Ovary (tissue), 9 donors: ENCODE measurements around the gene TCHP. TPM values are rescaled to one million over a fixed set of nuclear protein-coding genes. Genes with fewer than 3 reads are reported as not detected.

Experiments used
- DNase-seq, 5 donors: peaks; one replicate each; pipeline ENCODE4 v3.0.0-alpha.2; 2019 to 2020
- H3K27ac ChIP-seq, 2 donors: fragments of 200-600 bp; one replicate each; pipeline versions ENCODE4 v1.5.1 to v1.8.0; 2019 to 2022
- H3K27me3 ChIP-seq: fragments of 200-600 bp; one replicate; pipeline ENCODE4 v1.8.0; 2022
- H3K36me3 ChIP-seq: fragments of 200-600 bp; sonication (generic); one replicate; pipeline ENCODE4 v1.5.1; 2019
- H3K4me1 ChIP-seq: one replicate; pipeline ENCODE4 v1.8.1; 2013; ENCODE audit warnings: mild to moderate bottlenecking, moderate library complexity; ENCODE audit not compliant: insufficient read depth
- H3K4me3 ChIP-seq: fragments of 200-600 bp; sonication (generic); one replicate; pipeline ENCODE4 v1.5.1; 2017
- H3K9me3 ChIP-seq, 2 donors: fragments of 200-600 bp in 1 of 2; sonication (generic) in 1 of 2; one replicate each; pipeline versions ENCODE4 v1.5.1 to v1.8.1; 2013 to 2019; ENCODE audit warnings: mild to moderate bottlenecking in 1 of 2, moderate library complexity in 1 of 2
- EP300 ChIP-seq: sonication (generic); formaldehyde crosslinking; IDR thresholded peaks from one replicate; pipeline ENCODE4 v1.6.1; 2017; ENCODE audit warnings: antibody characterized with exemption
- POLR2A ChIP-seq: fragments of 450-650 bp; IDR thresholded peaks from one replicate; pipeline ENCODE4 v1.6.1; 2017; ENCODE audit warnings: antibody characterized with exemption, mild to moderate bottlenecking, moderate library complexity
- WGBS, 3 donors: extraction: QIAGEN DNeasy Blood & Tissue Kit in 1 of 3; methylation state at CpG; one replicate each; pipeline versions ENCODE4 v1.1.5 to v1.1.7; 2013 to 2017; 5-methylcytosine and 5-hydroxymethylcytosine counted together
- intact Hi-C, 4 donors: fragments of 100-400 bp; cut with DNase I; formaldehyde crosslinking; loops; one replicate each; pipeline versions ENCODE4 v1.11.0 to v1.15.1; 2022 to 2023
- polyA plus RNA-seq, 2 donors: library from polyadenylated mRNA; stranded (reverse); fragments of 200-250 nt in 1 of 2; fragments of 350-450 nt in 1 of 2; fragmentation: Illumina TruSeq in 1 of 2; extraction: RNeasy Lipid Tissue Mini Kit (QIAGEN cat#74804) in 1 of 2; gene quantifications; one replicate each; pipeline ENCODE4 v1.2.3, GENCODE V29; 2013 to 2014
- total RNA-seq, 7 donors: library from RNA; depleted of rRNA in 2 of 7; stranded (reverse); fragments of >200 nt in 2 of 7; fragmentation: NEBNext Ultra II Directional in 3 of 7; extraction: Animal tissue kit (Norgen Biotek cat#: 25700) in 3 of 7; gene quantifications; one replicate each; pipeline versions ENCODE4 v1.1.0 to v1.2.4, GENCODE V29; 2016 to 2023
- TF ChIP-seq, protein P1 (sequence below), 3 donors: fragments of 450-650 bp in 2 of 3; fragments of 200-600 bp in 1 of 3; IDR thresholded peaks; one replicate each; pipeline versions ENCODE4 v1.5.1 to v1.8.0; 2016 to 2022; ENCODE audit warnings: antibody characterized with exemption in 3 of 3, mild to moderate bottlenecking in 1 of 3
- donor health status: DM: no; HTN: no; CAD: no; lungs with moderate emphysema.
- donor health status: DM: no; HTN: no; CAD: no.
- donor health status: Bipolar disorder and iron deficiency.
- donor health status: DM: yes; HTN: yes; CAD: no.
- donor health status: DM: no; HTN: no; CAD: no.
- donor health status: DM: yes; HTN: yes; CAD: no.

Gene TCHP
- total and polyA plus RNA-seq, 9 donors, result 11.2 to 21.6 (median 18.8) TPM

GRCh38 chr12:109915171-109916040, 15.3 kb downstream of the TCHP start:
- DNase-seq, result no peak
- Histone ChIP-seq H3K4me1 (no peaks in the 10 kb centered on the region), H3K4me3 (no peak overlapping the region), H3K27ac (no peak overlapping the region), H3K36me3 (no peaks in the 10 kb centered on the region), H3K27me3 (no peaks in the 10 kb centered on the region), H3K9me3 (no peaks in the 10 kb centered on the region)
- TF ChIP-seq POLR2A (no peak), EP300 (no peak)
- TF ChIP-seq, protein P1, sequence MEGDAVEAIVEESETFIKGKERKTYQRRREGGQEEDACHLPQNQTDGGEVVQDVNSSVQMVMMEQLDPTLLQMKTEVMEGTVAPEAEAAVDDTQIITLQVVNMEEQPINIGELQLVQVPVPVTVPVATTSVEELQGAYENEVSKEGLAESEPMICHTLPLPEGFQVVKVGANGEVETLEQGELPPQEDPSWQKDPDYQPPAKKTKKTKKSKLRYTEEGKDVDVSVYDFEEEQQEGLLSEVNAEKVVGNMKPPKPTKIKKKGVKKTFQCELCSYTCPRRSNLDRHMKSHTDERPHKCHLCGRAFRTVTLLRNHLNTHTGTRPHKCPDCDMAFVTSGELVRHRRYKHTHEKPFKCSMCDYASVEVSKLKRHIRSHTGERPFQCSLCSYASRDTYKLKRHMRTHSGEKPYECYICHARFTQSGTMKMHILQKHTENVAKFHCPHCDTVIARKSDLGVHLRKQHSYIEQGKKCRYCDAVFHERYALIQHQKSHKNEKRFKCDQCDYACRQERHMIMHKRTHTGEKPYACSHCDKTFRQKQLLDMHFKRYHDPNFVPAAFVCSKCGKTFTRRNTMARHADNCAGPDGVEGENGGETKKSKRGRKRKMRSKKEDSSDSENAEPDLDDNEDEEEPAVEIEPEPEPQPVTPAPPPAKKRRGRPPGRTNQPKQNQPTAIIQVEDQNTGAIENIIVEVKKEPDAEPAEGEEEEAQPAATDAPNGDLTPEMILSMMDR (IDR thresholded peaks at IDR 0.05), result no peak
- intact Hi-C loops, result no loop called here
- WGBS, 3 donors, result 76 to 81% (median 77%) methylated on average over 26 of the region's 26 CpGs

GRCh38 chr12:109916045-109916444, 16.0 kb downstream of the TCHP start:
- Histone ChIP-seq H3K4me1 (no peaks in the 10 kb centered on the region), H3K27me3 (no peaks in the 10 kb centered on the region), H3K36me3 (no peaks in the 10 kb centered on the region), H3K27ac (no peak overlapping the region), H3K4me3 (no peak overlapping the region), H3K9me3 (no peaks in the 10 kb centered on the region)
- WGBS, 3 donors, result 82 to 85% (median 84%) methylated on average over 4 of the region's 4 CpGs
- TF ChIP-seq EP300 (no peak), POLR2A (no peak)
- TF ChIP-seq, protein P1 (IDR thresholded peaks at IDR 0.05), result no peak
- DNase-seq, result no peak
- intact Hi-C loops, result no loop called here

GRCh38 chr12:109919456-109919855, 19.4 kb downstream of the TCHP start:
- TF ChIP-seq POLR2A, result no peak
- TF ChIP-seq, protein P1 (IDR thresholded peaks at IDR 0.05), result no peak
- TF ChIP-seq EP300, result no peak
- Histone ChIP-seq H3K4me3 (no peak overlapping the region), H3K27me3 (no peaks in the 10 kb centered on the region), H3K36me3 (no peaks in the 10 kb centered on the region), H3K4me1 (no peaks in the 10 kb centered on the region), H3K27ac (no peak overlapping the region), H3K9me3 (no peaks in the 10 kb centered on the region)
- intact Hi-C loops, result no loop called here
- no peak for DNase-seq
- 73 to 81% (median 76%) methylated on average over 10 of the region's 10 CpGs for WGBS, 3 donors

DNA sequence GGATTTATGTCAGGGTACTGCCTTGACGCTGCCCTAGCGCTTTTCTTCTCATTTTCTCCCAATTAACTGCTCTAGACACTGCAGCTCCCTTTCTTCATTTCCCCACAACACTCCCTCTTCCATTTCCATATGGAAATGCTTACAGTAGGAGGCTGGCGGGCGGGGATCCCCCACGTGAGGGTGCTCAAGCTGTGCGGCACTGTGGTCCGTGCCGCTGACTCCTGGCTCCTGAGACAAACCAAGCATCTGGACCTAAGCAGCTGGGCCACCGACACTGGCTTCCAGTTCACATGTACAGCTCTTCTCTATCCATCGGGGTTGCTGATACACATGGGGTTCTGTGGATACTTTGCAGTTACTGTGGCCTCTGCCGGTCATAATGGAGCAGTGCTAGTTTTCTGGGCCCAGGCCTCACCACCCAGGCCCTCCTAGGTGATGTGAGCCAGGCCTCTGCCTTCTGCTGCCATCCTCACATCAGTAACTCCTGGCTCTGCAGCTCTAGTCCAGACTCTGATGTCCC, 20.2 kb downstream of the TCHP start:
- H3K4me3 ChIP-seq, result no peak overlapping the region
- H3K27me3 ChIP-seq, result no peaks in the 10 kb centered on the region
- H3K9me3 ChIP-seq, result no peaks in the 10 kb centered on the region
- no peaks in the 10 kb centered on the region for H3K4me1 ChIP-seq
- WGBS, 3 donors, result 83 to 90% (median 87%) methylated on average over 11 of the region's 11 CpGs
- intact Hi-C loops, result no loop called here
- TF ChIP-seq POLR2A (no peak), EP300 (no peak)
- H3K36me3 ChIP-seq, result no peaks in the 10 kb centered on the region
- H3K27ac ChIP-seq, result no peak overlapping the region
- no peak for DNase-seq

DNA sequence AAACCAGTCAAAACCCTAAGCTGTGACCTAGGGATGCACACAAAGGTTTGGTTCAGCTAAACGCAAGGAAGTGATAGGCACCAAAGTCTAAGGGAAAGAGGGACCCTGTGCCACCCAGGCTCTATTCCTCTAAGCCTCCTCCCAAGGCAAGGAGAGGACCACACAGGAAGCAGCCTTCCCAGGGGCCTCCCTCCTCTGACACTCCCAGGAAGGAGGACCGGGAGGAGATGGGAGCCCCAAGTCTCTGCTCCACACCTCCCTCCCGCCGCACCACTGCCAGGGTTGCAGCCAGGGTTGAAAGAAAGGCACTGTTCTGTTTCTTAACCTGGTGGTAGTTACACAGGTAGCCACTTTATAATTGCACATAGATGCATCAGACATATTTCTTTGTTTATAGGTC, 21.9 kb downstream of the TCHP start:
- Histone ChIP-seq H3K36me3 (no peaks in the 10 kb centered on the region), H3K27ac (no peak overlapping the region), H3K27me3 (no peaks in the 10 kb centered on the region), H3K4me1 (no peaks in the 10 kb centered on the region), H3K4me3 (no peak overlapping the region), H3K9me3 (no peaks in the 10 kb centered on the region)
- intact Hi-C loops, result no loop called here
- no peak for TF ChIP-seq EP300
- TF ChIP-seq, protein P1 (IDR thresholded peaks at IDR 0.05), result no peak
- TF ChIP-seq POLR2A, result no peak
- DNase-seq, result no peak
- WGBS, 3 donors, result 55 to 64% (median 64%) methylated on average over 4 of the region's 4 CpGs
